Measurements from ENCODE around the gene LIMS1.

LIMS1 gene

GRCh38 chr2:108616751-108617161 is 82.5 kb downstream of the LIMS1 start (continued):
- TF ChIP-seq ZBTB6 (tag by site-specific recombination; IDR thresholded peaks at IDR 0.05) (no peak), ZNF26 (tag by site-specific recombination; IDR thresholded peaks at IDR 0.05) (no peak), OVOL3 (tag by site-specific recombination; IDR thresholded peaks at IDR 0.05) (peak; percentile 70; the same call in 1 of the 2 replicates), ZSCAN23 (tag by site-specific recombination; IDR thresholded peaks at IDR 0.05) (no peak), ZNF169 (tag by site-specific recombination; IDR thresholded peaks at IDR 0.05) (no peak), ZBTB49 (tag by site-specific recombination; IDR thresholded peaks at IDR 0.05; ENCODE audit: low read depth) (no peak), ZBTB20 (tag by site-specific recombination; IDR thresholded peaks at IDR 0.05) (no peak), ZSCAN16 (tag by site-specific recombination; IDR thresholded peaks at IDR 0.05) (no peak), ZNF692 (tag by site-specific recombination; IDR thresholded peaks at IDR 0.05) (no peak), MEIS1 (CRISPR knock-in tag; IDR thresholded peaks at IDR 0.05; ENCODE audit: borderline replicate concordance) (no peak), ZNF843 (tag by site-specific recombination; IDR thresholded peaks at IDR 0.05) (peak; percentile 89), KLF16 (tag by site-specific recombination; IDR thresholded peaks at IDR 0.05) (no peak), ZNF121 (tag by site-specific recombination; IDR thresholded peaks at IDR 0.05) (no peak), ZNF530 (tag by site-specific recombination; IDR thresholded peaks at IDR 0.05; ENCODE audit: low read depth) (no peak), ZNF280D (tag by site-specific recombination; IDR thresholded peaks at IDR 0.05) (no peak), ZNF366 (tag by site-specific recombination; conservative IDR thresholded peaks at IDR 0.05) (peak; percentile 65), GLI2 (tag by site-specific recombination; IDR thresholded peaks at IDR 0.05; ENCODE audit: borderline replicate concordance, low read depth) (0 out of 2 replicates have a peak, but pooled peaks have one; percentile 50), ZNF555 (tag by site-specific recombination; conservative IDR thresholded peaks at IDR 0.05) (no peak), ZNF777 (tag by site-specific recombination; IDR thresholded peaks at IDR 0.05; ENCODE audit: borderline replicate concordance) (no peak), ZNF292 (tag by site-specific recombination; IDR thresholded peaks at IDR 0.05; ENCODE audit: borderline replicate concordance, low read depth) (no peak), ZNF114 (tag by site-specific recombination; IDR thresholded peaks at IDR 0.05) (no peak), ZNF155 (tag by site-specific recombination; IDR thresholded peaks at IDR 0.05) (no peak), ZNF837 (tag by site-specific recombination; IDR thresholded peaks at IDR 0.05) (no peak), IKZF3 (tag by site-specific recombination; IDR thresholded peaks at IDR 0.05) (peak; percentile 82), ZSCAN5A (tag by site-specific recombination; IDR thresholded peaks at IDR 0.05) (no peak), ZNF558 (tag by site-specific recombination; IDR thresholded peaks at IDR 0.05) (no peak), ZNF394 (tag by site-specific recombination; IDR thresholded peaks at IDR 0.05; ENCODE audit: borderline replicate concordance) (no peak), FEZF1 (tag by site-specific recombination; IDR thresholded peaks at IDR 0.05) (peak; percentile 90), HOXC10 (CRISPR knock-in tag; IDR thresholded peaks at IDR 0.05) (no peak), ZNF561 (tag by site-specific recombination; IDR thresholded peaks at IDR 0.05; ENCODE audit: borderline replicate concordance) (peak; percentile 47; the same call in 1 of the 2 replicates)
